Cardiac muscle cell (in vitro differentiated cells and primary cell): ENCODE measurements around the gene FAM193A. TPM values are rescaled to one million over a fixed set of nuclear protein-coding genes. Genes with fewer than 3 reads are reported as not detected.

Experiments used
- DNase-seq, 2 donors: peaks; one replicate each; pipeline versions ENCODE4 v3.0.0 to v3.0.0-alpha.2; 2010 to 2017; ENCODE audit warnings: low read depth in 1 of 2, low spot score in 1 of 2
- H3K27ac ChIP-seq: fragments of 200-600 bp; sonication (generic); 2 replicates; pipeline ENCODE4 v1.5.1; 2016
- H3K27me3 ChIP-seq: fragments of 200-600 bp; sonication (generic); 2 replicates; pipeline ENCODE4 v1.6.0; 2016; ENCODE audit warnings: control low read depth
- H3K36me3 ChIP-seq: fragments of 200-600 bp; sonication (generic); 2 replicates; pipeline ENCODE4 v1.5.1; 2016; ENCODE audit warnings: control low read depth
- H3K4me1 ChIP-seq: fragments of 200-600 bp; sonication (generic); 2 replicates; pipeline ENCODE4 v1.8.1; 2017; ENCODE audit warnings: low read depth, mild to moderate bottlenecking, mixed run types
- H3K4me3 ChIP-seq: fragments of 200-600 bp; sonication (generic); 2 replicates; pipeline ENCODE4 v1.5.1; 2016; ENCODE audit warnings: mild to moderate bottlenecking
- H3K9me3 ChIP-seq: fragments of 200-600 bp; sonication (generic); 2 replicates; pipeline ENCODE4 v1.5.1; 2017; ENCODE audit warnings: low read depth, mild to moderate bottlenecking, control low read depth
- CTCF ChIP-seq: IDR thresholded peaks from 2 replicates; pipeline ENCODE4 v1.5.1; 2012; ENCODE audit warnings: low read depth, mild to moderate bottlenecking, low read length
- polyA plus RNA-seq: library from polyadenylated mRNA; unstranded; fragments of >200 nt; fragmentation: Nextera tagmentation; extraction: Ambion mirVana; gene quantifications from 2 replicates; pipeline ENCODE4 v1.2.1, GENCODE V29; 2016
- total RNA-seq: library from RNA; depleted of rRNA; stranded (reverse); fragments of >200 nt; gene quantifications from 2 replicates; pipeline ENCODE4 v1.2.3, GENCODE V29; 2016

FAM193A gene
- total and polyA plus RNA-seq, 2 experiments from 2014 or later: 12.0 to 34.0 TPM

GRCh38 chr4:2501034-2501594 is 35.3 kb upstream of the FAM193A start:
- H3K36me3 ChIP-seq: peaks cover 44% of the 10 kb centered on the region
- TF ChIP-seq CTCF: no peak
- H3K27ac ChIP-seq: no peak overlapping the region
- no peaks in the 10 kb centered on the region for H3K4me1 ChIP-seq
- no peaks in the 10 kb centered on the region for H3K27me3 ChIP-seq
- no peak for DNase-seq
- H3K9me3 ChIP-seq: no peaks in the 10 kb centered on the region
- H3K4me3 ChIP-seq: no peak overlapping the region

GRCh38 chr4:2503809-2504208 is 32.6 kb upstream of the FAM193A start:
- no peak for DNase-seq
- H3K4me3 ChIP-seq: no peak overlapping the region
- no peak overlapping the region for H3K27ac ChIP-seq
- TF ChIP-seq CTCF: no peak
- H3K9me3 ChIP-seq: no peaks in the 10 kb centered on the region
- H3K36me3 ChIP-seq: peaks cover 31% of the 10 kb centered on the region
- no peaks in the 10 kb centered on the region for H3K4me1 ChIP-seq
- H3K27me3 ChIP-seq: no peaks in the 10 kb centered on the region

GRCh38 chr4:2507259-2507658 is 29.2 kb upstream of the FAM193A start:
- Histone ChIP-seq H3K4me3 (no peak overlapping the region), H3K9me3 (no peaks in the 10 kb centered on the region), H3K27me3 (no peaks in the 10 kb centered on the region), H3K27ac (peak overlapping the region; percentile 39), H3K36me3 (peaks cover 13% of the 10 kb centered on the region), H3K4me1 (no peaks in the 10 kb centered on the region)
- DNase-seq: no peak
- no peak for TF ChIP-seq CTCF

- Histone ChIP-seq H3K27ac (no peak overlapping the region), H3K36me3 (peaks cover 17% of the 10 kb centered on the region)
- no peak for TF ChIP-seq CTCF
These were observed 28.6 kb upstream of the FAM193A start for GRCh38 chr4:2507855-2508254.

GRCh38 chr4:2510351-2511259 is 25.8 kb upstream of the FAM193A start:
- Histone ChIP-seq H3K36me3 (peaks cover 30% of the 10 kb centered on the region), H3K4me1 (no peaks in the 10 kb centered on the region), H3K4me3 (no peak overlapping the region), H3K27ac (no peak overlapping the region), H3K27me3 (no peaks in the 10 kb centered on the region), H3K9me3 (no peaks in the 10 kb centered on the region)
- no peak for TF ChIP-seq CTCF
- DNase-seq: no peak

More at GRCh38 chr4:2507855-2508254, 28.6 kb upstream of the FAM193A start:
- Histone ChIP-seq H3K9me3 (no peaks in the 10 kb centered on the region), H3K4me3 (no peak overlapping the region), H3K4me1 (no peaks in the 10 kb centered on the region), H3K27me3 (no peaks in the 10 kb centered on the region)
- no peak for DNase-seq
